HG03354 (cell line): ENCODE data around the gene CYTH3.
"Not testable (repeated sequence)": the region's sequence is repeated elsewhere in the genome, so short reads cannot be mapped to it uniquely, and the experiment has no call there.

Source experiments
- ATAC-seq: cut with Tn5 transposase; IDR thresholded peaks from one replicate; pipeline ENCODE4 v1.9.1; 2021; ENCODE audit warnings: mild to moderate bottlenecking; ENCODE audit not compliant: unreplicated experiment, poor library complexity, severe bottlenecking

Gene CYTH3

GRCh38 chr7:6208573-6209328, 63.7 kb downstream of the CYTH3 start:
- ATAC-seq: no peak

- no peak for ATAC-seq
These were observed 66.3 kb downstream of the CYTH3 start for GRCh38 chr7:6205971-6206660.

- ATAC-seq: no peak
These were observed 69.0 kb downstream of the CYTH3 start for GRCh38 chr7:6203381-6203780.

GRCh38 chr7:6202117-6202516, 70.3 kb downstream of the CYTH3 start:
- no peak for ATAC-seq

- ATAC-seq: no peak
These were observed 71.5 kb downstream of the CYTH3 start for GRCh38 chr7:6200971-6201370.

- ATAC-seq: no peak
These were observed 73.5 kb downstream of the CYTH3 start for GRCh38 chr7:6198689-6199595.

GRCh38 chr7:6197801-6198551, 74.4 kb downstream of the CYTH3 start:
- ATAC-seq: no peak

- ATAC-seq: no peak
These were observed 78.7 kb downstream of the CYTH3 start for GRCh38 chr7:6193709-6194108.

- not testable (repeated sequence) for ATAC-seq
These were observed 81.9 kb downstream of the CYTH3 start for GRCh38 chr7:6190563-6190962.

GRCh38 chr7:6188389-6188788, 84.0 kb downstream of the CYTH3 start:
- ATAC-seq: no peak

- no peak for ATAC-seq
These were observed 85.8 kb downstream of the CYTH3 start for GRCh38 chr7:6186577-6186976.

GRCh38 chr7:6182993-6183392, 89.4 kb downstream of the CYTH3 start:
- ATAC-seq: no peak

- no peak for ATAC-seq
These were observed 91.3 kb downstream of the CYTH3 start for GRCh38 chr7:6181136-6181535.

- no peak for ATAC-seq
These were observed 92.1 kb downstream of the CYTH3 start for GRCh38 chr7:6180344-6180725.

- no peak for ATAC-seq
These were observed 92.6 kb downstream of the CYTH3 start for GRCh38 chr7:6179620-6180343.

- no peak for ATAC-seq
These were observed 94.0 kb downstream of the CYTH3 start for GRCh38 chr7:6178298-6179029.

GRCh38 chr7:6175645-6176044, 96.8 kb downstream of the CYTH3 start:
- no peak for ATAC-seq

GRCh38 chr7:6172910-6173295, 99.5 kb downstream of the CYTH3 start:
- no peak for ATAC-seq
